Measurements from ENCODE around the gene CNGB1. TPM values are rescaled to one million over a fixed set of nuclear protein-coding genes. Genes with fewer than 3 reads are reported as not detected.

Gene CNGB1
- polyA plus RNA-seq, 1 donor from 2014 or later = 20.7 TPM

DNA sequence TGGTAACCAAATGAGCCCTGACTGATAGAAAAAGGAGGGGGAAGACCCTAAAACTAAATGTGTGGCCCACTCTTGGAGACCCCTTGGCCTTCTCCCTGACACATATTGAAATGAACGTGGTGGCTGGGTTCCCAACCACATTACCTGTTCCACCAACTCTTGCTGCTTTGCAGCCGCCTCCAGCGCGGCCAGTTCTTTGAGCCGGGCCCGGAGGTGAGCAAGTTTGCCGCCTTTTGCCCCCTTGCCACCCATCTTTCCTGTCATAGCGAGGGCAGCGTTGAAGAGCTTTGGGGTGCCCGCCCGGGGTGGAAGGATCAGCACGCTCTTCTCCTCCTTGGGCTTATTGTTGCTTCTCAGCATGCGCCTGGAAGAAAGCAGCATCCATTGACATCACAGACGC, 83.2 kb downstream of the CNGB1 start:
- Histone ChIP-seq H3K9me2 (ENCODE audit: insufficient read depth, low read length) (no peaks in the 10 kb centered on the region), H3K27me3 (ENCODE audit: insufficient read depth, low read depth, low read length) (peaks cover 19% of the 10 kb centered on the region), H3K27ac (ENCODE audit: low read length) (no peak overlapping the region), H3K9ac (ENCODE audit: low read length) (no peak overlapping the region), H3K4me2 (ENCODE audit: low read length) (no peak overlapping the region), H3K79me2 (replicated peaks; ENCODE audit: insufficient read depth, low read length) (no peaks in the 10 kb centered on the region), H3F3A (ENCODE audit: insufficient read depth, low read length, poor library complexity, severe bottlenecking) (no peaks in the 10 kb centered on the region), H2AFZ (ENCODE audit: low read depth, low read length) (no peak overlapping the region), H3K36me3 (ENCODE audit: insufficient read depth, low read length) (no peaks in the 10 kb centered on the region), H4K20me1 (ENCODE audit: insufficient read depth) (no peaks in the 10 kb centered on the region), H3K9me3 (ENCODE audit: low read length) (no peaks in the 10 kb centered on the region), H3K4me3 (ENCODE audit: low read length) (no peak overlapping the region)
- TF ChIP-seq EP300 (conservative IDR thresholded peaks at IDR 0.05; ENCODE audit: poor library complexity, severe bottlenecking) = no peak

GRCh38 chr16:57886427-57886826, 84.5 kb downstream of the CNGB1 start:
- H3K27me3 ChIP-seq (ENCODE audit: insufficient read depth, low read depth, low read length) = peaks cover 19% of the 10 kb centered on the region
- TF ChIP-seq EP300 (conservative IDR thresholded peaks at IDR 0.05; ENCODE audit: poor library complexity, severe bottlenecking) (no peak), POLR2AphosphoS5 (IDR thresholded peaks at IDR 0.05) (no peak), TAF1 (IDR thresholded peaks at IDR 0.05; ENCODE audit: low read depth) (no peak), SMC3 (conservative IDR thresholded peaks at IDR 0.05; ENCODE audit: poor library complexity) (no peak), MXI1 (conservative IDR thresholded peaks at IDR 0.05; ENCODE audit: poor library complexity, severe bottlenecking) (no peak), CTCF (IDR thresholded peaks at IDR 0.05; ENCODE audit: poor library complexity, severe bottlenecking) (no peak), REST (IDR thresholded peaks at IDR 0.05; ENCODE audit: borderline replicate concordance) (no peak), EZH2 (IDR thresholded peaks at IDR 0.05; ENCODE audit: borderline replicate concordance, insufficient read depth, low read length, poor library complexity, severe bottlenecking) (no peak), RAD21 (conservative IDR thresholded peaks at IDR 0.05) (no peak)

DNA sequence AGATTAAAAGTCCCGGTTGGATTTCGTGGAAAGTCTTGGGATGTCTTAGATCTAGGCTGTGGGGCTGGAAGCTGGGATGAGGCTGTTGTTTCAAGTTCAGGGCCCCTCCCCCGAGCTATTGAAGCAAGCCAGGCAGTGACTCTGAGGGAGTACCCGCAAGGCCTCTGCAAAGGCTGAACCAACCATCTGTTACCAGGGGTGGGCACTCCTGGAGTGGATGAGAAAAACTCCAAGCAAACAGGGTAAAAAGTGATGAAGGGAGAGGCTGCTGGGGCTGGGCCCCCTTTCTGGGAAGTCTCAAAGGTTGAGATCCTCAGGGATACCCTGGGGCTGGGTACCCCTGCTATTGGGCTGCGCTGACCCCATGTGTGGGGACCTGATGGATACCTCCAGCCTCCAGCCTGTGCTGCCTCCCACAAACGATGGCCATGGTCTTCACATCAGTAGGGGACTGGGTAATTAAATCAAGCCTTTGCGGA, 86.2 kb downstream of the CNGB1 start:
- no peaks in the 10 kb centered on the region for H3K9me2 ChIP-seq (ENCODE audit: insufficient read depth, low read length)
- no peak overlapping the region for H3K9ac ChIP-seq (ENCODE audit: low read length)
- H3K4me3 ChIP-seq (ENCODE audit: low read length) = no peak overlapping the region
- no peaks in the 10 kb centered on the region for H4K20me1 ChIP-seq (ENCODE audit: insufficient read depth)
- H3K27me3 ChIP-seq (ENCODE audit: insufficient read depth, low read depth, low read length) = peaks cover 19% of the 10 kb centered on the region
- H3F3A ChIP-seq (ENCODE audit: insufficient read depth, low read length, poor library complexity, severe bottlenecking) = no peaks in the 10 kb centered on the region
- no peak overlapping the region for H3K27ac ChIP-seq (ENCODE audit: low read length)
- H3K4me2 ChIP-seq (ENCODE audit: low read length) = no peak overlapping the region
- TF ChIP-seq EP300 (conservative IDR thresholded peaks at IDR 0.05; ENCODE audit: poor library complexity, severe bottlenecking) (no peak), CTCF (IDR thresholded peaks at IDR 0.05; ENCODE audit: poor library complexity, severe bottlenecking) (no peak), TAF1 (IDR thresholded peaks at IDR 0.05; ENCODE audit: low read depth) (no peak), POLR2AphosphoS5 (IDR thresholded peaks at IDR 0.05) (no peak), RAD21 (conservative IDR thresholded peaks at IDR 0.05) (no peak), MXI1 (conservative IDR thresholded peaks at IDR 0.05; ENCODE audit: poor library complexity, severe bottlenecking) (no peak), SMC3 (conservative IDR thresholded peaks at IDR 0.05; ENCODE audit: poor library complexity) (no peak), EZH2 (IDR thresholded peaks at IDR 0.05; ENCODE audit: borderline replicate concordance, insufficient read depth, low read length, poor library complexity, severe bottlenecking) (no peak), REST (IDR thresholded peaks at IDR 0.05; ENCODE audit: borderline replicate concordance) (no peak)
- no peak overlapping the region for H2AFZ ChIP-seq (ENCODE audit: low read depth, low read length)
- no peaks in the 10 kb centered on the region for H3K79me2 ChIP-seq (replicated peaks; ENCODE audit: insufficient read depth, low read length)
- no peaks in the 10 kb centered on the region for H3K9me3 ChIP-seq (ENCODE audit: low read length)
- H3K36me3 ChIP-seq (ENCODE audit: insufficient read depth, low read length) = no peaks in the 10 kb centered on the region

More at GRCh38 chr16:57886427-57886826, 84.5 kb downstream of the CNGB1 start:
- Histone ChIP-seq H3K4me2 (ENCODE audit: low read length) (no peak overlapping the region), H3K4me3 (ENCODE audit: low read length) (no peak overlapping the region), H3K9me3 (ENCODE audit: low read length) (no peaks in the 10 kb centered on the region), H2AFZ (ENCODE audit: low read depth, low read length) (no peak overlapping the region), H3K9ac (ENCODE audit: low read length) (no peak overlapping the region), H3K9me2 (ENCODE audit: insufficient read depth, low read length) (no peaks in the 10 kb centered on the region), H3K27ac (ENCODE audit: low read length) (no peak overlapping the region), H3K36me3 (ENCODE audit: insufficient read depth, low read length) (no peaks in the 10 kb centered on the region), H3F3A (ENCODE audit: insufficient read depth, low read length, poor library complexity, severe bottlenecking) (no peaks in the 10 kb centered on the region), H4K20me1 (ENCODE audit: insufficient read depth) (no peaks in the 10 kb centered on the region), H3K79me2 (replicated peaks; ENCODE audit: insufficient read depth, low read length) (no peaks in the 10 kb centered on the region)

Data from neural cell (in vitro differentiated cells).